Hematopoietic multipotent progenitor cell treated with erythropoietin and hydrocortisone succinate and interleukin-3 and kit ligand, for 8 days (in vitro differentiated cells): ENCODE data around the gene COMMD1.
"Not testable (repeated sequence)": the region's sequence is repeated elsewhere in the genome, so short reads cannot be mapped to it uniquely, and the experiment has no call there.

ENCODE experiments used
- DNase-seq: peaks from one replicate; pipeline ENCODE4 v3.0.0-alpha.2; 2015

The COMMD1 gene

GRCh38 chr2:62144689-62145477, 239.4 kb downstream of the COMMD1 start:
- no peak for DNase-seq

GRCh38 chr2:62145478-62146100, 240.1 kb downstream of the COMMD1 start:
- no peak for DNase-seq

DNA sequence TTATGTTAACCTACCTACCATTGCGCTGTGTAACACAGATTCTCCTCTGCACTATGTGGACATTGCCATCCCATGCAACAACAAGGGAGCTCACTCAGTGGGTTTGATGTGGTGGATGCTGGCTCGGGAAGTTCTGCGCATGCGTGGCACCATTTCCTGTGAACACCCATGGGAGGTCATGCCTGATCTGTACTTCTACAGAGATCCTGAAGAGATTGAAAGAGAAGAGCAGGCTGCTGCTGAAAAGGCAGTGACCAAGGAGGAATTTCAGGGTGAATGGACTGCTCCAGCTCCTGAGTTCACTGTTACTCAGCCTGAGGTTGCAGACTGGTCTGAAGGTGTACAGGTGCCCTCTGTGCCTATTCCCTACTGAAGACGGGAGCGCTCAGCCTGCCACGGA, 241.3 kb downstream of the COMMD1 start:
- DNase-seq: not testable (repeated sequence)

GRCh38 chr2:62147610-62148301, 242.3 kb downstream of the COMMD1 start:
- no peak for DNase-seq

DNA sequence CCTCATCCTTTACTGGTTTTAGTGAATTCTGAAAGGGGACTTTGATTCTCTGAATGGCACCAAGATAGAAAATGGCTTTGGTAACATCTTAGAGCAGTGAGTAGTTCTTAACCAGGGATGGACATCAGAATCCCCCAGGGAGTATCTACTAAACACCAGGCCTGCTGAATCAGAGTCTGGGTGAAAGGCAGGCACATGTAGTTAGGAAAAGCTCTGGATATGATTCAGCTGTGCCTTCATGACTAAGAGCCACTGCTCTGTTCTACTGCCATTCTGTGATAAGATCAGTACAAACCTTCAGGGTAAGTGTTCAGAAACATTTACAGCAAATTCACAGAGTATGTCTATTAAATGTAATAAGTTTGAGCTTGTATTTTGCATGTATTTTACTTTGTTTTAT, 244.2 kb downstream of the COMMD1 start:
- DNase-seq: peak; percentile 39

- DNase-seq: no peak
Measured at GRCh38 chr2:62150597-62151305, 245.3 kb downstream of the COMMD1 start.

- DNase-seq: no peak
Measured at GRCh38 chr2:62151306-62151638, 245.8 kb downstream of the COMMD1 start.

DNA sequence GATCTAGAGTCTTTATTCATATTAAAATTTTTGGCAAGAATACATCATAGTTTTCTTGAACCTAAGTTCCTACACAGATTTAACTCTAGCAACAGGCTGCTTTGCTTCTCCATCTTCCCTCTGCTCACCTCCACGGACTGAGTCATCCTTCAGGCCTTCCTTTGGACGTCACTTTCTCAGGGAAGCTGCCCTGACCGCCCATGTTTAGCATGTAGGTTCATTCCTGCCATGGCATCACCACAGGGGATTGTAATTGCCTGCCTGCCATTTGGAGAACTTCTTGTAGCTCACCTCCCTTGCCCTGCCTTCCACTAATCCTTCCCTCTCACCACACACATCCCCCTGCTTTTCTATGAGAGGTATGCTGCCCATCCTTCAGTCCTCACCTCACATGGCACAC, 246.5 kb downstream of the COMMD1 start:
- no peak for DNase-seq

DNA sequence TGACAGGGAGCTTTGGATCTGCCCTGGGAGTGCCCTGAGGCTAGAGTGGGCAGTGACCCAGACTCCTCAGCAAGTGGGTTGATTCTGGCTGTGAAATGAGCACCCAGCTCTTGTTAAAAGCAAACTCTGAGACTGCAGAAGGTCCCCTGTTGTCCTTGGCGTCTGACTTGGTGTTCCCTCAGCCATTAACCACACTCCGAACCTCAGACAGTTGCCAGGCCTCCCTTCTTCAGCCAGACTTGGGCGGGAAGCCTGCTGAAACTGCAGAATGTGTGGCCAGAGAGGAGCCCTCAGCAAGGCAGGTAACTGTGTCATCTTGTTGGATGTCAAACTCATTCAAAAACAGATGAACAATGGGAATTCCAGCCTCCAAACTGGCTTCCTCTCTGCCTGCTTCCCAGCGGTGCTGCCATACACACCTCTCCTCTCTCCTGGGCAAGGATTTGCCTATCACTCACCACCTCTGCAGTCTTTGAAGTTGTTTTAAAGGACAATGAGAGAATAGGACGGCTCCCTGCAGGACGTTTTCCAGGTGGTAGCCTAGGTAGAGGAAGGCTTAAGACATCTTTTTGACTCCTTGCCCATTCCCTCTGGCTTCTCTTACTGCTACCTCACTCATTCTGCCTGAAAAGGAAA, 251.5 kb downstream of the COMMD1 start:
- DNase-seq: no peak

DNA sequence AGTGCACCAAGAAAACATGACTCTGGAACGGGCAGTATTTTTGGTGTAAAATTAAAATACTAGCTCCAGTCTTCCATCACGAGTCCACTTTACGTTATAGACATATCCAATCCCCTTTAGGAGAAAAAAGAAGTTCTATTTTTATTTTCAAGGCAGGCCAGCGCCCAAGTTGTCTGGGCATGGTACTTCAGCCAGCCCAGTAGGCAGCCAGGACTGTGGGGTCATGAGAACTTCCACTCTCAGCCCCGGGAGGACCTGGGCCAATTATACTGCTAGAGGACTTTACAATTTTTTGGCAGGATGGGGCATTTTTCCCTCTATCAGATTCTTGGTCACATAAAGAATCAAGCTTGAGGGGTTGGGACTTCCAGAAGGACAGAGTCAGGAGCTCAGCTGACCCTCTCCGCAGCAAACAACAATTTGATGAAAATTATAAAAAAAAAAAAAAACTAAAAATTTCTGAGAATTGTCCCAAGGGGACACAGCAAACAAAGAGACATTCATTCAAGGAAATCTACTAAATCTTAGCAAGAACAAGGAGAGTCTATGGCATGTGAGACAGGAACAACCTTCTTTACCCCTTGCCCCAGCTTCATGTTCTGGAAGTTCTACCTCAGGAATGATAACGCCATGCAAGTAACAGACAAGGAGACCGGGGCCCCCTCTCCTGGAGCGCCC, 253.1 kb downstream of the COMMD1 start:
- DNase-seq: no peak

- not testable (repeated sequence) for DNase-seq
Measured at GRCh38 chr2:62160691-62161090, 255.2 kb downstream of the COMMD1 start.

- DNase-seq: no peak
Measured at GRCh38 chr2:62163106-62163831, 257.8 kb downstream of the COMMD1 start.

DNA sequence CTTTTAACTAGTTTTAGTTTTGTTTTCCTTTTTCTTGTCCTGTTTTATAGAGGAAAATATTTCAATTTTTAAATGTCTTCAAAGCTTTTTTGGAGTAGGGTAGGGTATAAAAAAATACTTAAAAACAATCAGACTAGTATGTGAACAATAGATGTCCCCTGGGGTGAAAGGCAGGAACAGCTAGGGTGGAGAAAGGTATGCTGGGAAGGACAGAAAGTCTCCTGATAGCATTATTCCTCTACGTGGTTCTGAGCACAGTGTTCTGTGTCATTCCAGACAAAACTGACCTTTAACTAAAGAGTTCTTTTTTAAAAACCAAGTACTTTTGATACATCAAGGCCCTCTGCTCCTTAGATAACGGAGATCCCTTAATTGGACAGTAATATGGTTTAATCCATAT, 258.4 kb downstream of the COMMD1 start:
- DNase-seq: no peak

- DNase-seq: no peak
Measured at GRCh38 chr2:62175728-62176127, 270.3 kb downstream of the COMMD1 start.

GRCh38 chr2:62176801-62177200, 271.3 kb downstream of the COMMD1 start:
- DNase-seq: peak; percentile 98

DNA sequence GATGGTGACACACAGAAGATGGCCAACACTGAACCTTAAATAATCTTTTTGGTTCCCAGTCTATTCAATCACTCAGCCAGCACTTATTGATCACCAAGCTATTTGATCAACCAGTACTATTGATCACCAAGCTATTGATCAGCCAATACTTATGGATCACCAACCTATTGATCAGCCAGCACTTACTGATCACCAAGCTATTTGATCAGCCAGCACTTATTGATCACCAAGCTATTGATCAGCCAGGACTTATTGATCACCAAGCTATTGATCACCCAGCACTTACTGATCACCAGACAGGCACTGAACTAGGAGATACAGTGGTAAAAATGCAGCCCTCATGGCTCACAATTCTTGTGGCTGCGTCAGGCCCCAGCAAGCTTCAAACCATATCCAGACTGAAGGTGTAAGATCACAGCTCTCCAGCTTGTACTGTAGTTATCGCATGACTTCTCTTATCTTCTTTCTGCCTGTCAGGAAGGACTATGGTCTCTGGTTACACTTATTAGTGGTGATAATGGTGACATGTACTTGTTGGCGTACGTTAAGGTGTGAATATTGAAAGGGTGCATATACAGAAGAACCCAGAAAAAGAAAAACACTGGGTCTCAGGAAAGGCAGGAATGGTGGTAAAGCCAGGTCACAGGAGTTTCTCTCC, 272.0 kb downstream of the COMMD1 start:
- DNase-seq: no peak

GRCh38 chr2:62178741-62179271, 273.3 kb downstream of the COMMD1 start:
- no peak for DNase-seq

DNA sequence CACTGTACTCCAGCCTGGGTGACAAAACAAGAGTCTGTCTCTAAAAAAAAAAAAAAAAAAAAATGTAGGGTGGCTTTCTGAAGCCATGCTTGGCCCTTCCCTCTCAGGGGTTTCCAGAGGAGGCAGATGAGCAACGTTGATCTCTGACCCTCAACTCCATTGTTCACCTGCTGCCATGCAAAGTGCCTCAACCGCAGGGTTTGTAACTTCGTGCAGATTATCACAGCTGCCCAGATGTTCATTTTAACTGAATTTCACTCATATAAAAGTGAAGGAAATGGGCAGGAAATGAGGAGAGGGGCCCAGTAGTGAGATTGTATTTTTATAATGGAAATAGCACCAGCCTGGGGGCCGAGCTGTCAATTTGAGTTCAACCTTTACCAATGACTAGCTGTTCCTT, 275.5 kb downstream of the COMMD1 start:
- peak; percentile 80 for DNase-seq

- no peak for DNase-seq
Measured at GRCh38 chr2:62181843-62182242, 276.4 kb downstream of the COMMD1 start.

GRCh38 chr2:62184512-62185230, 279.2 kb downstream of the COMMD1 start:
- no peak for DNase-seq
